ENCODE measurements around the gene DNPEP. TPM values are rescaled to one million over a fixed set of nuclear protein-coding genes. Genes with fewer than 3 reads are reported as not detected.

The DNPEP gene
- total and polyA plus RNA-seq, 2 of the 8 experiments (the other 6 are each of a cell fraction or from before 2014, with no cell fraction given), result 59.8 to 109 TPM

DNA sequence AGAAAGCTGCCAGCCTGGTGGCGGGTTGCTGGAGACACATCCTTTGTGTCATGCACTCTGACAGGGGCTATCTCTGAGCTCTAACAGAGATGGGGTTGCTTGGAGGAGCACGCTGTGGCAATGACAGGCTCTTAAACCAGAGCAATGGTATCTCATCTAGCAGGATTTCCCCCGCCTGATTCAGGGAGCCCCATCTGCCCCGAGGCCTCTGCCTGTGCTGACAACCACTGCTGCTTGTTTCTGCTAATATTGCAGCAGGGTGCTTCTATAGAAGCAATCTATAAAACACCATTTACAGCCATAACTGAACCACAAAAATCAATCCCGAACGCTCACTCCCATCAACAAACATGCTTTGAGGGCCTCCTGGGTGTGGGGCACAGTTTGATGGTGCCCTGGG is 12.8 kb upstream of the DNPEP start:
- no peak overlapping the region for H2AK5ac ChIP-seq (ENCODE audit: low read depth, low read length)
- ChIA-PET POLR2A (ENCODE audit: partially characterized antibody) (no interaction called here), CTCF (ENCODE audit: partially characterized antibody) (interaction anchor here (0.9 to 13.0 kb wide), 9 partner anchors 9 to 126 kb away, joined by 3 to 407 read pairs (median 73); partner anchors contain the start of genes DES, DNPEP and SPEG)
- 55% methylated on average over 6 of the region's 6 CpGs; no CpG with 5 or more reads in 1 of the 2 experiments for WGBS, 2 experiments (ENCODE audit: extremely low coverage in 1 of 2, insufficient coverage in 1 of 2, insufficient read length in 1 of 2, insufficient replicate concordance in 2 of 2, low coverage in 1 of 2, low lambda C conversion rate in 2 of 2, missing lambda C conversion rate in 1 of 2)
- H4K91ac ChIP-seq (replicated peaks; ENCODE audit: insufficient read length, low read length), result no peak overlapping the region
- H2BK5ac ChIP-seq (ENCODE audit: low read depth, low read length), result no peak overlapping the region
- no peak for TF ChIP-seq FOSL1 (IDR thresholded peaks at IDR 0.05; ENCODE audit: insufficient read depth, low read depth, low read length)
- TF ChIP-seq, protein P1, sequence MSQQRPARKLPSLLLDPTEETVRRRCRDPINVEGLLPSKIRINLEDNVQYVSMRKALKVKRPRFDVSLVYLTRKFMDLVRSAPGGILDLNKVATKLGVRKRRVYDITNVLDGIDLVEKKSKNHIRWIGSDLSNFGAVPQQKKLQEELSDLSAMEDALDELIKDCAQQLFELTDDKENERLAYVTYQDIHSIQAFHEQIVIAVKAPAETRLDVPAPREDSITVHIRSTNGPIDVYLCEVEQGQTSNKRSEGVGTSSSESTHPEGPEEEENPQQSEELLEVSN (IDR thresholded peaks at IDR 0.05), result no peak
- no peak for TF ChIP-seq BACH1 (IDR thresholded peaks at IDR 0.05; ENCODE audit: low read length)
- no peak for TF ChIP-seq CHD1 (IDR thresholded peaks at IDR 0.05; ENCODE audit: low read depth, low read length)
- no peak for TF ChIP-seq MAFK (IDR thresholded peaks at IDR 0.05; ENCODE audit: low read depth, low read length)
- TF ChIP-seq ZNF274 (IDR thresholded peaks at IDR 0.05; ENCODE audit: borderline replicate concordance, extremely low read depth, low read length), result no peak
- H3K23me2 ChIP-seq (ENCODE audit: low read depth, low read length), result no peaks in the 10 kb centered on the region
- no peaks in the 10 kb centered on the region for H3K79me2 ChIP-seq (ENCODE audit: control insufficient read depth in 1 of 2, insufficient read depth in 2 of 2, low read length in 2 of 2)
- H2BK15ac ChIP-seq (ENCODE audit: low read length), result no peak overlapping the region
- no peak overlapping the region for H2BK12ac ChIP-seq (ENCODE audit: low read depth, low read length)
- no peak overlapping the region for H4K5ac ChIP-seq (ENCODE audit: insufficient read length, low read depth, low read length)
- no peaks in the 10 kb centered on the region for H3K36me3 ChIP-seq (ENCODE audit: control insufficient read depth in 2 of 4, insufficient read depth in 4 of 4, low read length in 3 of 4)
- no peak overlapping the region for H3K4me2 ChIP-seq (ENCODE audit: insufficient read depth in 1 of 2, low read depth in 2 of 2, low read length in 2 of 2)
- no peak overlapping the region for H3K56ac ChIP-seq (replicated peaks; ENCODE audit: insufficient read length, low read depth, low read length)
- no peak overlapping the region for H3K9ac ChIP-seq (replicated peaks in 1 of 4; ENCODE audit: extremely low read depth in 1 of 4, low read depth in 3 of 4, low read length in 3 of 4)
- peaks cover 0 to under 1% (median 0%) of the 10 kb centered on the region in 4 experiments; a peak in 1 of 7 replicates for H3K27me3 ChIP-seq (replicated peaks in 1 of 4; ENCODE audit: control insufficient read depth in 3 of 4, extremely low read depth in 1 of 4, insufficient read depth in 3 of 4, low read length in 3 of 4)
- H3K18ac ChIP-seq (ENCODE audit: extremely low read depth, low read length), result no peak overlapping the region
- H3K23ac ChIP-seq (ENCODE audit: insufficient read length), result no peak overlapping the region
- H2BK120ac ChIP-seq (replicated peaks; ENCODE audit: low read depth, low read length), result no peak overlapping the region
- H3K4me3 ChIP-seq (ENCODE audit: extremely low read depth in 1 of 4, insufficient read depth in 2 of 4, low read depth in 3 of 4, low read length in 4 of 4), result no peak overlapping the region
- H3K79me1 ChIP-seq (ENCODE audit: low read depth, low read length), result no peaks in the 10 kb centered on the region
- no peak overlapping the region for H2AFZ ChIP-seq (ENCODE audit: low read length)
- H4K20me1 ChIP-seq (replicated peaks in 1 of 2; ENCODE audit: control insufficient read depth in 1 of 2, insufficient read depth in 2 of 2, low read length in 2 of 2), result no peaks in the 10 kb centered on the region
- H4K8ac ChIP-seq (ENCODE audit: extremely low read depth, insufficient read depth, low read length), result no peak overlapping the region
- FAIRE-seq (no peak), DNase-seq (ENCODE audit: low read depth in 1 of 2, low spot score in 2 of 2) (no peak)
- no peak overlapping the region for H3K4ac ChIP-seq (replicated peaks; ENCODE audit: insufficient read length, low read depth, low read length)
- H3K9me3 ChIP-seq (ENCODE audit: insufficient read depth in 2 of 2, low read depth in 1 of 2, low read length in 1 of 2), result no peaks in the 10 kb centered on the region
- no peak overlapping the region for H3K14ac ChIP-seq (ENCODE audit: insufficient read length)
- H3K27ac ChIP-seq (ENCODE audit: low read depth, low read length), result no peak overlapping the region
- H3K4me1 ChIP-seq (replicated peaks in 1 of 4; ENCODE audit: control insufficient read depth in 3 of 4, insufficient read depth in 4 of 4, low read length in 3 of 4), result peaks cover 3 to 22% (median 8%) of the 10 kb centered on the region in 4 experiments
- H2BK20ac ChIP-seq (ENCODE audit: low read length), result no peak overlapping the region

Data from H1 (cell line).